Activated CD4-positive, alpha-beta T cell treated with anti-CD3 and anti-CD28 coated beads, Interleukin-2, amount 50 U/mL, for 16 hours (primary cell): Measurements from ENCODE around the gene TMEM125.

ENCODE experiments used
- DNase-seq: peaks from one replicate; pipeline ENCODE4 v3.0.0-alpha.2; 2020

Gene TMEM125

GRCh38 chr1:43274804-43275180, 5.0 kb downstream of the TMEM125 start:
- no peak for DNase-seq

DNA sequence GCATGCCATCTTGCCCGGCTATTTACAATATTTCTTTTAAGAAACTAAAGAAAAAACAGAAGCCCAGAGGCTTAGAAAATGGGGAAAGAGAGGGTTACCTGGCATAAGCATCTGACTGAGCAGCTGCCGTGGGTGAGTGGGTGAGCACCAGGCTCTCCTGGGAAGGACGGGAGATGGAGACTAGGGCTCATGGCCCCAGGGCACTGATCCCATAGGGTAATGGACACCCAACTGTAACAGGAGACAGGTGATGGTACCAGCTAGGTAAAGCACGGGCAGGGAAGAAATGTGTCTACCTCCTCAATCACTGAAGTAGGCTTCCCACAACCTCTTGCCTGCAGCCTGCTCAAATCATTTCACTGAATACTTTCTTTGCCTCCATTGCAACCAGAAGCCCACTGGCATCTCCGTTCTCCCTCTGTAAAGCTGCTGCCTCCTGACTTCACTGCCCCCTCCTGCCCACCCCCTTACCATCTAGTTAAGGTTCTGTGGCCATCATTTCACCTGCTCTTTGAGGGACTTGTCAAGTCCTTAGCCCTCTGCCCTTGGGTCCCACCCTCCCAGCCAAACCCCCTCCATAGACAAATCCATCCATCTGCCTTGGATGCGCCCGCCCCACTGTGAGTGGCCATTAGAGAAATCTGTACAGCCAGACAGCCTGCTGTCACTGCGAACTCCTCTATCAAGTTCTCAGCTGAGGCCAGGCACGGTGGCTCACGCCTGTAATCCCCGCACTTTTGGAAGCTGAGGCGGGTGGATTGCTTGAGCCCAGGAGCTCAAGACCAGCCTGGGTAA, 6.2 kb downstream of the TMEM125 start:
- no peak for DNase-seq

DNA sequence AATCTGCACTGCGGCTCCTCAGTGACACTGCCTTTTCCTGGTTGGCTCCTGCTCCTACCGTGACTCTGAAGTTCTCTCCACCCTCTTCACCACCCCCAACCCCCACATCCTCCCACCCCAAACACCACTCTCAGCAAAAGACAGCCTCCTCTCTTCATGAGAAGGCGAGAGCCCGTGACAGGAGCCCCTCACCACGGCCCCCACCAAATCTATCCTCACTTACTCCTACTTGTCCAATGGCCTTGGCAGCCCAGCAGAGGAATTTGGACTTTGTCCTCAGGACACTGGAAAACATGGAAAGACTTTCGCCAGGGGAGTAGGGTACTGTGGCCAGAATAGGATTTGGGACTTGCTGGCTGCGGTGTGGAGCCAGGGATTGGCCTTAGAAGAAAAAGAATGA, 6.9 kb downstream of the TMEM125 start:
- no peak for DNase-seq

DNA sequence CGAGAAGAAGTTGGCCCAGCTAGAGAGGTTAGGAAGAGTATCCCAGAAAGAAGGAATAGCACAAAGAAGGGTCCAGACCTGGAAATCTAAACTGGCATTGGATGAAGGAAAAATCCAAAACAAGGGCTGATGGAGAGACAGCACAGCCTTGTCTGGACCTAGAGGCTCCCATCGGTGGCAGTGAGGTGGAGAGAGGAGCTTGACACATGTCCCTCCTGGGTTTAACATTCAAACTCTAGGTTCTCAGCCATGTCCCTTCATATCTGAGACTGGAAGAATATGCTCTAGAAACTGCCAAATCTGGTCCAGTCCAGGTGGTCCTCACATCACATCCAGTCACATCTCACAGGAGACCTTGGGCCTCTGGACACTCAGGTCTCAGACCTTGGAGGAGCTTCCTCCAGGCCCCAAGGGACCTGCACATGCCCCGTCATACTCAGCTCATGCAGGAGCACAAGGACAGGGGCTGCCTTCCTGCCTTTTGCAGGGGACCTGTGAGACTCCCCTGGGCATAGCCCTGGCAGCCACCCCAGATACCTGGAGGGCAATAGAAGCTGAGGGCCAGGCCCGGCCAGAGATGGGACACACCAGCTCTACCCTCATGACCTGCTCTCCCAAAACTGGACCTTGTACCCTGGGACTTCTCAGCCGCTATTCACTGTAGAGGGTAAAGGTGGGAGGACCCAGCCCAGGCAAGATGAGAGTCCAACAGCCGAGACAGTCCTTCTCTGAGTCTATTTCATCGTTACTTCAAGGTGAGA, 7.5 kb downstream of the TMEM125 start:
- no peak for DNase-seq

DNA sequence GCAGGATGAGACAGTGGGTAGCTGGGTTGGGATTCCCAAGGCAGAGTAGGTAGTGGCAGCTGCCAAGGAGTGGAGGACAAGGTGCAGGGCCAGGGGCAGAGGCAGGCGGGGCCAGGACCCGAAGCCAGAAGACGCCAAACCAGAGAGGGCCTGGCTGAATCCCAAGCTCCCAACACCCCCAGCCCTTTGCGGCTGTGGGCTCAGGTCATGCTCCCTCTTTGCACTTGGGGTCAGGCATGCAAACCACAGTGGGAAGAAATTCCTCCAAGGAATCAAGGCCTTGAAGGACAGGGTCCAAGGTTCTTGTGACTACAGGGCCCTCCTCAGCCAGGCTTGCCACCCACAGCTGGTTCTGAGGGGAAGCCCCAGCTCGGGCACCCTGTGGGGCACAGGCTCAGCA, 9.4 kb downstream of the TMEM125 start:
- DNase-seq: no peak

- no peak for DNase-seq
Observed at GRCh38 chr1:43279666-43280065, 9.9 kb downstream of the TMEM125 start.

- DNase-seq: no peak
Observed at GRCh38 chr1:43280692-43281091, 10.9 kb downstream of the TMEM125 start.

DNA sequence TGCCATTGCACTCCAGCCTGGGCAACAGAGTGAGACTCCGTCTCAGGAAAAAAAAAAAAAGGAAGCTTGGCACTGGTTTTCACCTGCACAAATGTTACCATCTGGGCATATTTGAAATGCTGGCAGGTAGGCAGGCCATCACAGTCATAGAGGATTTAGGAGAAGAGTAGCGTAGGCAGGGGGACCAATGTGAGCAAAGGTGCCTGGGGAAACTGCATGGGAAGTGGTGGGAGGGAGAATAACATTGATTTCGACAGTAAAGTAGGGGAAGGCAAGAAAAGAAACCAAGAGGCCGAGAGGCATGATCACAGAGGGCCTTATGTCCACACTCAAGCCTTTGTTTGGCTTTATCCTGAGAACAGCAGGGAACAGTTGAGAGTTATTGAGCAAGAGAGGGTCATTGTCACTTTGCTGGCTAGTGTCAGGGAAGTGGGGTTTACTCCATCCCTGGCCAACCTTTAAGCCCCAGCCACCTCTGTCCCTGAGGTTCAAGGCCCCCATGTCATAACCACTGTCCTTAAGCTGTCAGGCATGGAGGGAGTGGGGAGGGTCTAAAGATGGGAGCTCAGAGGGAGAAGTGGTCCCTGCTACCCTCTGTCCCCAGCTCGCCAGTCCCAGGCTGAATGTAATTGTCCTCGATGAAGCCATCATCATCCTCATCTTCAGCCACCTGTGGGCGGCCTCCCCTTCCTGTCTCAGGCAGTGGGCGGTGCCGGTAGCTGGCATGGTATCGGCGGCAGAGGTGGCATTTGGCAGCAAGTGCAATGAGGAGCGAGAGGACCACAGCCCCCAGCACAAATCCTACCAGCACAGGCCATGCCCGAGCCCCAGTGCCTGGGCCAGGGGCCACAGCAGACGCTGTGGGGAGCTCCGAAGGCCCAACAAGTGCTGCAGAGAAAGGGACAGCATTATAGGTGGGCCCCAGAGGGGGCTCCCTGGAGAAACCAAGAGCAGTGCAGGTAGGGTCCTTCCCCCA, 12.7 kb downstream of the TMEM125 start:
- DNase-seq: no peak

DNA sequence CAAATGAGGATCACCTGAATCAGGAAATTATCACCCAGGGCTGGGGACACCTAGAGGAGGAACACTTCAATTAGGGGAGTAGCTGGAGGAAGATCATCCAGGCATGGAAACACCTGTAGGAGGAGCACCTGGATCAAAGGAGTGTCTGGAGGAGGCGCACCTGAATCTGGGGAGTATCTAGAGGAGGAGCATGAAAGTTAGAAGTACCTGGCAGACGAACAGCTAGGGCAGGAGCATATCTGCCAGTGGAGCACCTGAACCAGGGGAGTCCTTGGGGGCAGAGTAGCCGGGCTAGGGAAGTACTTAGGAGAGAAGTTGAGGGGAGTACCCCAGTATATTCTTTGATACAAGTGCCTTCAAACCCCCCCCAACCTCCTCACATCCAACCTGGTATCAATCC, 14.3 kb downstream of the TMEM125 start:
- no peak for DNase-seq

DNA sequence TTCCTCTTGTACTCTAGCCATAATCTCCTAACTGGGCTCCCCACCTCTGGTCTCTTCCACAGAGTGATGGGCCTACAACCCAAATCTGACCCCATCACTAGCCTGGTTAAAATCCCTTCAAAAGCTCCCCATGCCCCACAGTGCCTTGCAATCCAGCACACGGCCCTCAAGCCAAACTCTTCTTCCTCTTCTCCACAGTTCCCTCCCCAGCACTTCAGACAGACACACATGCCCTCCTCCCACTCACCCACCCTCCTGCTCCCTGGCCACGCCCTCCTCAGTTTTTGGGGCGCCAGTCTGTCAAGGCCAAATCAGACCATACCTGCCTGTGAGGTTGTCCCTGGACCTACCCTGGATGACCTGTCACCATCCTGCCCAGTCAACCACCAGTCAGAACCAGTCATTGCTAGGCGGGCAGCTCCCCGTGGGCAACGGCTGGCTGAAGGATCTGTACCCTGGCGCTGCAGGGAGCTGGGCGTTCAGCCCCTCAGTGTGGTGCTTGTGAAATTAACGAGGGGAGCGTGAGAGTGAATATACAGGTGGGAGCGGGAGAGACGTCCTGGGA, 14.8 kb downstream of the TMEM125 start:
- DNase-seq: no peak

DNA sequence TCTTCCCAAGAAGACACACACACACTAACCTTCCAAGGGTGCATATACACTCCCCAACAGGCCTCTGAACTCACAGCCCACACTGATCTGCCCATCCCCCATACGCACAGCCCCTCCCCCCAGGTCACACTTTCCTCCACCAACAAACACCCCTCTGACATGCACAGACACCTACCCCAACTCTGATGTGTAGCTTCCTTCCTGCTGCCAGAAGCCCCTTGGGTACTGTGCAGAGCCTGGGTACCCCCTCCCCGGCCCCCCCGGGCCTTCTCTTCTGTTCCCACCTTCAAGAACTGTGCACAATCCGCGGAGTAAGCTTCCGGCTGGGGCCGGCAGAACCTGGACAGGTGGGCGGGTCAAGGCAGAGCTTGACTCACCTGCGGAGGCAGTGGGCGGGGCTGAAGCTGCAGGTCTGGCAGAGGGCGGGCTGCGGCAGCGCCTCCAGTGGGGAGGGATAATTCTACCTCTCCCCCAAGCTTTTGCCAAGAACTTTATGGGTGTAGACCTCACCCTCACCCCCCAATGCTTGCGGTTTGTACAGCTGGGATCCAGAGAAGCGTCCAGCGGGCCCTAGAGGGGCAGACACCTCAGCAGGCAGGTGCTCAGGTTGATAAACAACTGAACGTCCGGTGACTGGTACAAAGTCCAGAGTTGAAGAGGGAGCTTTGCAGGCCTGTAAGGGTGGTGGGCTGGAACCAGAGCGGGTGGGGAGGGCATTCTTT, 15.6 kb downstream of the TMEM125 start, which contains the start of gene C1orf210:
Gene C1orf210, minus strand, starts transcription at position 313 of the 722 bp plus-strand sequence. CDS start 2,311 bp downstream, outside the sequence.
- no peak for DNase-seq

GRCh38 chr1:43286115-43286514, 16.3 kb downstream of the TMEM125 start:
- no peak for DNase-seq

DNA sequence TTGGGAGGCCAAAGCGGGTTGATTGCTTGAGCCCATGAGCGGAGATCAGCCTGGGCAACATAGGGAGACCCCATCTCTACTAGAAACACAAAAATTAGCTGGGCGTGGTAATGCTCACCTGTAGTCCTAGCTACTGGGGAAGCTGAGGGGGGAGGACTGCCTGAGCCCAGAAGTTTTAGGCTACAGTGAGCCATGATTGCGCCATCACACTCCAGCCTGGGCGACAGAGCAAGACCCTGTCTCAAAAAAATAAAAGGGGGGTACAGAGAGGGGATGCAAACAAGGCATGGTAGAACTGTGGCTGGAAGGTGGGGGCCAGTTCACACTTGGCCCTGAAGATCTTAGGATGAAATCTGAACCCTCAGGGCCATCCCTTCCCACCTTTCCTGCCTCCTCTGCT, 16.8 kb downstream of the TMEM125 start:
- DNase-seq: no peak

DNA sequence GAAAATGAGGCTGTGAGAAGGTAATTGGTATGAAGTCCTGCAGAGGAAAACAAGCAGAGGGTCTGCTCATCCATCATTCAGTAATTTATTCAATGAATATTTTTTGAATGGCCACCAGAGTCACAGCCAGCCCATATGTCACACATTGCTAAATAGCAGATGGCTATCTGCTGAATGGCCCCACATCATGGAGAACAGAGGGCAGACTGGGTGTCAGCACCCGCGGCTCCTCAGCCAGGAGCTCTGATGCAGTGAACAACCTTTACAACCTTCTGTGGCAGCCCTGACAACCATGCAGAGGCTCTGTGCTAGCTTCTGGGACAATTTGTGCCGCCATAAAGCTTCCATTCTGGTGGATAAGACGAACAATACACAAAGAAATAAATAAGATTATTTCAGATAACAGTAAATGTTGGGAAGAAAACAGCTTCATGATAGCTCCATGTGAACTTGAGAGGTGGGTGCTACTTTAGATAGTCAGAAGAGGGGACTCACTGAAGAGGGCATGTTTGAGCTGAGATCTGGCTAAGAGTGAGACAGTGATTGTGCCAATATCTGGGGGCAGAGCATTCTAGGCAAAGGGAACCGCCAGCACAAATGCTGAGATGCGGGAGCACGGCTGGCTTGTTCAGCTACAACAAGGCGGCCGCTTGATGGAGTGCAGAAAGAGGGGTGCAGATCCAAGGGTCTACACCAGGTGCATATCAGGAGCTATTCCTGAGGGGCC, 18.4 kb downstream of the TMEM125 start:
- DNase-seq: no peak

- no peak for DNase-seq
Observed at GRCh38 chr1:43288785-43289706, 19.3 kb downstream of the TMEM125 start.

DNA sequence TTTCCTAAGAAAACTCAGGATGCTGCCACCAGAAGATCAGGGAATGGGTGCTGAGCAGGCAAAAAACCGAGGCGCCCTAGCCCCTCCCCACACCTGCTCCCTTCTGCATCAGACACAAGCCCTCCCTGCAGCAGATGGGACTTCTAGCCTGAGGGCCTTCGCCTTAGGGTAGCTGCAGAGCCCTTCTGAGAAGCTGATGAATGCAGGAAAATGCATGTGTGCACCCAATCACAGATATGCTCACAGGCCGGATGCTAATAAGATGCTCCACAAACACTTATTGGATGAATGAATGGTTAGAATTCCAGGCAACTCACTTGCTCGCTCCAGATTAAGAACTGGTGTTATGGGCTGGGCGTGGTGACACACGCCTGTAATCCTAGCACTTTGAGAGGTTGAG, 22.4 kb downstream of the TMEM125 start:
- no peak for DNase-seq

GRCh38 chr1:43292679-43293078, 22.9 kb downstream of the TMEM125 start:
- DNase-seq: no peak

DNA sequence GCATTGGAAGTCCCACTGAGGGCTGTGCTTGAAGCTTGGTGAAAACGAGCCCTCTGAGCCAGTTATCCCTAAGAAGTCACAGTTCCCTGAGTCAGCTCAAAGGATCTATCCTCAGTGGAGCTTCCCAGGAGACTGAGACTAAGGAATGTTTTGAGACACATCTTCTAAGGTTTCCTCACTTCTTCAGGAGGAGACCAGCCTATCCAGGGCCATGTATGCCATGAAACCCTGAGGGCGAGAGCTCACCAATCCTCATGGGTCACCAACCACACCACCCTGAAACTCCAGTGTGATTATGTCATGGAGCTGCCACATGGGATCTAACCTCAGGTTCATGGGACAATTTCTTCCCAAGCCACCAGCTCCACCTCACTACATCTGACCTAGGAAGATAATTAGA, 23.4 kb downstream of the TMEM125 start:
- DNase-seq: no peak

GRCh38 chr1:43293896-43294760, 24.3 kb downstream of the TMEM125 start:
- DNase-seq: no peak
